Large intestine (tissue), 3 donors: ENCODE data around the gene PRKX. TPM values are rescaled to one million over a fixed set of nuclear protein-coding genes. Genes with fewer than 3 reads are reported as not detected.
"Not testable (repeated sequence)": the region's sequence is repeated elsewhere in the genome, so short reads cannot be mapped to it uniquely, and the experiment has no call there.

Source experiments
- DNase-seq, 2 donors: peaks; one replicate each; pipeline versions ENCODE4 v3.0.0 to v3.0.0-alpha.2; 2013
- H3K27ac ChIP-seq: one replicate; pipeline ENCODE4 v1.5.1; 2013; ENCODE audit warnings: low read length
- H3K27me3 ChIP-seq: 2 replicates; pipeline ENCODE4 v1.6.1; 2013; ENCODE audit warnings: low read length; ENCODE audit not compliant: control insufficient read depth, insufficient read depth
- H3K36me3 ChIP-seq: 2 replicates; pipeline ENCODE4 v1.6.1; 2013; ENCODE audit warnings: low read length; ENCODE audit not compliant: control insufficient read depth, insufficient read depth
- H3K4me1 ChIP-seq: one replicate; pipeline ENCODE4 v1.6.1; 2013; ENCODE audit warnings: low read length; ENCODE audit not compliant: control insufficient read depth, insufficient read depth
- H3K4me3 ChIP-seq: one replicate; pipeline ENCODE4 v1.5.1; 2013; ENCODE audit warnings: low read length
- H3K9me3 ChIP-seq: one replicate; pipeline ENCODE4 v1.6.1; 2013; ENCODE audit warnings: mild to moderate bottlenecking, low read depth, low read length, moderate library complexity; ENCODE audit not compliant: control insufficient read depth
- WGBS: methylation state at CpG from one replicate; pipeline ENCODE4 v1.1.5; 2013; ENCODE audit warnings: low lambda C conversion rate; ENCODE audit not compliant: insufficient coverage; 5-methylcytosine and 5-hydroxymethylcytosine counted together
- polyA plus RNA-seq: library from polyadenylated mRNA; unstranded; fragments of 120-200 nt; gene quantifications from one replicate; pipeline ENCODE4 v1.2.1, GENCODE V29; 2013

Gene PRKX
- polyA plus RNA-seq, 1 donor = 7.3 TPM

GRCh38 chrX:3712051-3712869 is 1.2 kb downstream of the PRKX start:
- no peaks in the 10 kb centered on the region for H3K9me3 ChIP-seq
- no peaks in the 10 kb centered on the region for H3K36me3 ChIP-seq
- H3K27ac ChIP-seq = no peak overlapping the region
- H3K4me3 ChIP-seq = peak overlapping the region; percentile 56
- peak in 1 of 2 donors; percentile 16 for DNase-seq
- WGBS = no CpG with 5 or more reads among the region's 39 CpGs
- H3K4me1 ChIP-seq = no peaks in the 10 kb centered on the region
- no peaks in the 10 kb centered on the region for H3K27me3 ChIP-seq

DNA sequence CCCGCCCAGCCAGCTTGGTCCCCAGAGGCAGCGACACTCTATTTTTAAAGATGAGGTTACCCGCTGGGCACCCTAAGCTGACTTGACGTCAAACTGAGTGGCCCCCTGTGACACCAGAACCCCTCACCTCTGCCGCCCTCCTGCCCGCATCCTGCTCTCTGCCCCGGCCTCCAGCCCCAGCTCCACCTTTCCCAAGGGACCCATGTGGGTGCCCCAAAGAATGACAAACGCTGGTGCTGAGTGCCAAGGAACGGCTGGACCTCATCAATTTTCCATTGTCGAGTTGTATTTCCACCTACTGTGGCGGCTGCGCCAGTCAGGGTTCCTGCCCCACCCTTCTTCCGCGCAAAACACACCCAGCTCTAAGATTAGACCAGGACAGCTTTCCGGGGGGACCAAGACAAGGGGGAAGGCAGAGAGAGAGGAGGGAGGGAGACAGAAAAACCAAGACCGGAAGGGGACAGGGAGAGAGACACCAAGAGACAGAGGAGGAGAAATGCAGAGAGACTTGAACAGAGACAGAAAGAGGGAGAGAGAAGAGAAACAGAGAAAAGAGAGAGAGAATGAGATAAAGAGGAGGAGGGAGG is 2.0 kb downstream of the PRKX start:
- Histone ChIP-seq H3K9me3 (no peaks in the 10 kb centered on the region), H3K4me1 (no peaks in the 10 kb centered on the region), H3K27me3 (no peaks in the 10 kb centered on the region), H3K4me3 (no peak overlapping the region), H3K27ac (no peak overlapping the region), H3K36me3 (no peaks in the 10 kb centered on the region)
- peak in 1 of 2 donors; percentile 1 for DNase-seq
- no CpG with 5 or more reads among the region's 16 CpGs for WGBS

GRCh38 chrX:3707673-3708274 is 5.7 kb downstream of the PRKX start:
- no CpG with 5 or more reads among the region's 8 CpGs for WGBS
- not testable (repeated sequence) for H3K4me1 ChIP-seq, H3K27ac ChIP-seq, DNase-seq, H3K4me3 ChIP-seq, H3K36me3 ChIP-seq, H3K9me3 ChIP-seq, H3K27me3 ChIP-seq

GRCh38 chrX:3706481-3706880 is 7.0 kb downstream of the PRKX start:
- WGBS = no CpG with 5 or more reads among the region's 11 CpGs
- no peak overlapping the region for H3K27ac ChIP-seq
- no peak for DNase-seq

GRCh38 chrX:3703251-3703650 is 10.2 kb downstream of the PRKX start:
- no CpG with 5 or more reads among the region's 3 CpGs for WGBS

More at GRCh38 chrX:3706481-3706880, 7.0 kb downstream of the PRKX start:
- Histone ChIP-seq H3K9me3 (no peaks in the 10 kb centered on the region), H3K27me3 (no peaks in the 10 kb centered on the region), H3K36me3 (no peaks in the 10 kb centered on the region), H3K4me1 (no peaks in the 10 kb centered on the region), H3K4me3 (no peak overlapping the region)

DNA sequence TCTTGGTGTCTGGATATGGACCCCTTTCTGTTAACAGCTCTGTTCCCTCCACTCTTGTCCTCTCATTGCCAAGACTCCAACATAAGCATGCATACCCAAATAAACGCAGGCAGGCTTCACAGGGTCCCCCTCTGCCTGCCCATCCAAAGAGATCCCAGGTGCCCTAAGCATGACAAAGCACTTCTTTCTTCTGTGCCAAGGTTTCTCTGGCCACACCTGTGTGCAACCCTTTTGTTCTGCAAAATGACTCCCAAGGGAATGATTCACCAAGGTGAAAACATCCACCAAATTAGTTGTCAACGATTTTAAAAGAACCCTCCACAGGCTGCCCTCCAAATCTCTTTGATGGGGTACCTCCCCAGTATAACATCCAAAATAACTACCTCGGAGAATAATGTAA is 11.4 kb downstream of the PRKX start:
- not testable (repeated sequence) for H3K36me3 ChIP-seq, DNase-seq, H3K27me3 ChIP-seq, H3K4me1 ChIP-seq, H3K27ac ChIP-seq, H3K4me3 ChIP-seq, H3K9me3 ChIP-seq
- WGBS = no CpG with 5 or more reads among the region's 3 CpGs

More at GRCh38 chrX:3703251-3703650, 10.2 kb downstream of the PRKX start:
- H3K36me3 ChIP-seq, H3K27me3 ChIP-seq, H3K9me3 ChIP-seq, H3K4me3 ChIP-seq, H3K4me1 ChIP-seq, H3K27ac ChIP-seq, DNase-seq: not testable (repeated sequence)

DNA sequence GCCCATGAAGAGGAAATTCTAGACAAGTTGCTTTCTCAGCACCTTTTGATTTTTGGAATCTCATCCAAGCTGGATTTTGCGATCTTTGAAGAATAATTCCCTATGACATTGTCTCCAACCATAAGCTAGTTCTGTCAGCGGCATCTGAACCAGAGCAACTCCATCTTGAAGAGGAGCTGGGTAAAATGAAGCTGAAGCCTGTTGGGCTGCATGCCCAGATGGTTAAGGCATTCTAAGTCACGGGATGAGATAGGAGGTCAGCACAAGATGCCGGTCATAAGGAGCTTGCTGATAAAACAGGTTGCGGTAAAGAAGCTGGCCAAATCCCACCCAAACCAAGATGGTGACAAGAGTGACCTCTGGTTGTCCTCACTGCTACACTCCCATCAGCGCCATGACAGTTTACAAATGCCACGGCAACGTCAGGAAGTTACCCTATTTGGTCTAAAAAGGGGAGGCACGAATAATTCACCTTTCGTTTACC is 12.0 kb downstream of the PRKX start:
- not testable (repeated sequence) for H3K27ac ChIP-seq, H3K4me1 ChIP-seq, H3K4me3 ChIP-seq, DNase-seq, H3K27me3 ChIP-seq, H3K36me3 ChIP-seq, H3K9me3 ChIP-seq
- no CpG with 5 or more reads among the region's 10 CpGs for WGBS

DNA sequence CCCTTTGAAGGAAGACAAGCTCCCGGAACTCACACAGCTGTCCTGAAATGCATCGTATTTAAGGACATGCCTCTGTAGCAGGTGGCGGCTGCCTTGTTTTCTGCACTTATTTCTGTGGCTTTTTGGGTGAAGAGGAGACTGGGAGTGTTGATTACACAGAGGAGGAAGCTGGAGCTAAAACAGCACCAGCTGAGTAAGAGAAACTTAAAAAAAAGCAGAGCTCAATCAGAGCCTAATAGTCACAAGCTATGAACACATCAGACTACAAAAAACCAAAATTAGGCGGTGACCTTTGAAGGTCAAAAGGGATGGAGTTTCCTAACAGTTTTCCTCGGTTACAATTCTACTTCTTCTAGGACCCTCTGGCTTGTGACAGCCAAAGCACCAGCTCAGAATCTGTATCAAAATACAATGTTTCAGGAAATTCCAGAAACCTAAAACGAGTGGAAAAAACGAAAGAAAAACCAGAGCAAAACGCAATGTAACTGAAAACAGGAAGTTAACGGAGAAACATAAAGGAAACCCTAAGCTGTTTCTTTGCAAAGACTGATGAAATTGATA is 13.5 kb downstream of the PRKX start:
- H3K27me3 ChIP-seq = no peaks in the 10 kb centered on the region
- H3K27ac ChIP-seq = no peak overlapping the region
- 100% methylated on average over 2 of the region's 9 CpGs for WGBS
- peaks cover 3% of the 10 kb centered on the region for H3K4me1 ChIP-seq
- H3K9me3 ChIP-seq = no peaks in the 10 kb centered on the region
- no peak overlapping the region for H3K4me3 ChIP-seq
- H3K36me3 ChIP-seq = no peaks in the 10 kb centered on the region
- DNase-seq = no peak

DNA sequence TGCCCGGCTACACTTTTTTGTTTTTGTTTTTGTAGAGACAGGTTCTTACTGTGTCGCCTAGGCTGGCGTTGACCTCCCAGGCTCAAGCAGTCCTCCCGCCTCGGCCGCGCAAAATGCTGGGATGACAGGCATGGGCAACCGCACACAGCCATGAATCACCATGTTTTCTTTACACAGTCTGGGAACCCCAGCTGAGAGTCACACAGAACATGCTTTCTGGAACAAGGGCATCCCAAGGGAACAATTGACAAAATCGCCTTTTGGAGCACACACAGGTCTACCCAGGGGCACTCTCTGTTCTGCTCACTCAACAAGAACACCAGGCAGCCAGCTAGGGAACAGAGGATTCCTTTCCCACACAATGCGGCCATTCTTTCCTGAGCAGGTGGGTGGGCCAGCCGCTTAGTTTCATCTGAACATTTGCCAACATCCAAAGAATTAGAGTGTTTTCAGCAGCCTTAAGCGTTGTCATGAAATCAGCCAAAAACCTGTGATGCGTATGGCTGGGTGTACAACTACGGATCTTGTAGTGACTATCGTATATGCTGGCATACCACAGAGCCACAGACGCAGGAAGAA is 15.7 kb downstream of the PRKX start:
- H3K27ac ChIP-seq = no peak overlapping the region
- no peak for DNase-seq

DNA sequence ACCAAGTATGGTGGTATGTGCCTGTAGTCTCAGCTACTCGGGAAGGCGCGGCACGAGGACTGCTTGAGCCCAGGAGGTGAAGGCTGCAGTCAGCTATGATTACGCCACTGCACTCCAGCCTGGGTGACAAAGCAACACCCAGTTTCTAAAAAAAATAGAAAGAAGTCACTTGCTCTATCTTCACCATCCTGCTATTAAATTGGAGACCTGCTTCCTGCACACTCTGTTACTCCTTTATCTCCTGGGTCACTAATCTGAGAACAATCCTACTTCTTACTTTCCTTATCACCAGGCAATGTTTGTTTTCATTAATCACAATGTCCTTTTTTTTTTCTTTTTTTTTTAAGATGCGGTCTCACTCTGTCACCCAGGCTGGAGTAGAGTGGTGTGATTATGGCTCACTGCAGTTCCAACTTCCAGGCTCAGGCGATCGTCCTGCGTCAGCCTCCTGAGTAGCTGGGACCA is 16.2 kb downstream of the PRKX start:
- H3K4me1 ChIP-seq = peaks cover 3% of the 10 kb centered on the region
- H3K27ac ChIP-seq = no peak overlapping the region
- H3K4me3 ChIP-seq = no peak overlapping the region
- H3K9me3 ChIP-seq = no peaks in the 10 kb centered on the region
- DNase-seq = peak in 1 of 2 donors; percentile 24
- WGBS = no CpG with 5 or more reads among the region's 9 CpGs
- no peaks in the 10 kb centered on the region for H3K27me3 ChIP-seq
- H3K36me3 ChIP-seq = no peaks in the 10 kb centered on the region

More for the DNA sequence above, 15.7 kb downstream of the PRKX start:
- Histone ChIP-seq H3K4me3 (no peak overlapping the region), H3K4me1 (peaks cover 3% of the 10 kb centered on the region), H3K9me3 (no peaks in the 10 kb centered on the region), H3K27me3 (no peaks in the 10 kb centered on the region), H3K36me3 (no peaks in the 10 kb centered on the region)
- WGBS = no CpG with 5 or more reads among the region's 16 CpGs
